Sigmoid colon (tissue), 4 donors: ENCODE data around the gene CDKN1A.

Experiments used
- CTCF ChIP-seq, 4 experiments: fragments of 450-650 bp in 3 of 4; fragments of 200-600 bp in 1 of 4; IDR thresholded peaks; one replicate each; pipeline ENCODE4 v1.5.1; 2016 to 2019; ENCODE audit warnings: antibody characterized with exemption in 4 of 4, mild to moderate bottlenecking in 3 of 4, moderate library complexity in 2 of 4
- EP300 ChIP-seq, 4 donors: sonication (generic); formaldehyde crosslinking; IDR thresholded peaks; one replicate each; pipeline ENCODE4 v1.6.1; 2017; ENCODE audit warnings: antibody characterized with exemption in 4 of 4
- POLR2A ChIP-seq, 2 donors: fragments of 450-650 bp; IDR thresholded peaks; one replicate each; pipeline ENCODE4 v1.6.1; 2016; ENCODE audit warnings: antibody characterized with exemption in 2 of 2, mild to moderate bottlenecking in 2 of 2, moderate library complexity in 2 of 2

GRCh38 chr6:36686668-36687513, 8.4 kb downstream of the CDKN1A start:
- TF ChIP-seq CTCF (IDR thresholded peaks at IDR 0.05) (no peak), EP300 (IDR thresholded peaks at IDR 0.05) (no peak), POLR2A (IDR thresholded peaks at IDR 0.05) (no peak)
